Peyer's patch (tissue), 4 donors: ENCODE measurements around the gene CNTNAP2.

Source experiments
- POLR2A ChIP-seq, 2 donors: fragments of 450-650 bp; IDR thresholded peaks; one replicate each; pipeline ENCODE4 v1.5.1; 2017; ENCODE audit warnings: antibody characterized with exemption in 2 of 2, mild to moderate bottlenecking in 2 of 2, moderate library complexity in 2 of 2
- TF ChIP-seq, protein P1 (sequence below), 6 experiments: fragments of 450-650 bp in 4 of 6; fragments of 200-600 bp in 2 of 6; sonication (generic) in 1 of 6; IDR thresholded peaks; one replicate each; pipeline ENCODE4 v1.5.1; 2017 to 2019; ENCODE audit warnings: antibody characterized with exemption in 6 of 6, mild to moderate bottlenecking in 3 of 6, moderate library complexity in 1 of 6

DNA sequence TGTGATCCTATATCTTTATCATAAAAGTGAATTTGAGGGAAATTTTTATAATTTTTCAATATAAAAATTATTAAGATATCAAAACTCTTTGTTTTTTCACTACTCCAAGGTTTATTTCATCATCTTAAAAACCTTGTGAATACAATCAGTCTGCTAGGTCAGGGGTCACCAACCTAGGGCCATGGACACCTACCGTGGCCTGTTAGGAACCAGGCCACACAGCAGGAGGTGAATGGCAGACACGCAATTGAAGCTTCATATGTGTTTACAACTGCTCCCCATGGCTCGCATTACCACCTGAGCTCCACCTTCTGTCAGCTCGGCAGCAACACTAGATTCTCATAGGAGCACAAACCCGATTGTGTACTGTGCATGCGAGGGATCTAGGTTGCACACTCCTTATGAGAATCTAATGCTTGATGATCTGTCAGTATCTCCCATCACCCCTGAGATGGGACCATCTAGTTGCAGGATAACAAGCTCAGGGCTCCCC, 2202.8 kb downstream of the CNTNAP2 start:
- no peak for TF ChIP-seq POLR2A (IDR thresholded peaks at IDR 0.05)
- TF ChIP-seq, protein P1, sequence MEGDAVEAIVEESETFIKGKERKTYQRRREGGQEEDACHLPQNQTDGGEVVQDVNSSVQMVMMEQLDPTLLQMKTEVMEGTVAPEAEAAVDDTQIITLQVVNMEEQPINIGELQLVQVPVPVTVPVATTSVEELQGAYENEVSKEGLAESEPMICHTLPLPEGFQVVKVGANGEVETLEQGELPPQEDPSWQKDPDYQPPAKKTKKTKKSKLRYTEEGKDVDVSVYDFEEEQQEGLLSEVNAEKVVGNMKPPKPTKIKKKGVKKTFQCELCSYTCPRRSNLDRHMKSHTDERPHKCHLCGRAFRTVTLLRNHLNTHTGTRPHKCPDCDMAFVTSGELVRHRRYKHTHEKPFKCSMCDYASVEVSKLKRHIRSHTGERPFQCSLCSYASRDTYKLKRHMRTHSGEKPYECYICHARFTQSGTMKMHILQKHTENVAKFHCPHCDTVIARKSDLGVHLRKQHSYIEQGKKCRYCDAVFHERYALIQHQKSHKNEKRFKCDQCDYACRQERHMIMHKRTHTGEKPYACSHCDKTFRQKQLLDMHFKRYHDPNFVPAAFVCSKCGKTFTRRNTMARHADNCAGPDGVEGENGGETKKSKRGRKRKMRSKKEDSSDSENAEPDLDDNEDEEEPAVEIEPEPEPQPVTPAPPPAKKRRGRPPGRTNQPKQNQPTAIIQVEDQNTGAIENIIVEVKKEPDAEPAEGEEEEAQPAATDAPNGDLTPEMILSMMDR (IDR thresholded peaks at IDR 0.05), result no peak
